LNCaP clone FGC (cell line): Measurements from ENCODE around the gene SAMD4A.
A peak's percentile ranks its signal among the peaks of the same experiment; 100 is the strongest.

Experiments
- DNase-seq: peaks from one replicate; pipeline ENCODE4 v3.0.0-alpha.2; 2011; ENCODE audit warnings: low read depth
- H3K4me3 ChIP-seq: 2 replicates; pipeline ENCODE4 v1.5.1; 2011; ENCODE audit warnings: mild to moderate bottlenecking, low read depth, low read length, control low read depth
- CTCF ChIP-seq: IDR thresholded peaks from 2 replicates; pipeline ENCODE4 v1.5.1; 2012; ENCODE audit warnings: mild to moderate bottlenecking; ENCODE audit not compliant: control insufficient read depth, insufficient read depth; ENCODE audit errors: extremely low read depth

Gene SAMD4A

GRCh38 chr14:54564868-54565784 lies 1.8 kb upstream of the SAMD4A start:
- TF ChIP-seq CTCF = peak; percentile 23
- no peak for DNase-seq
- peak overlapping the region; percentile 34 for H3K4me3 ChIP-seq

GRCh38 chr14:54565785-54566409 lies 1.0 kb upstream of the SAMD4A start:
- TF ChIP-seq CTCF = no peak
- DNase-seq = no peak
- H3K4me3 ChIP-seq = peak overlapping the region; percentile 49

- no peak for DNase-seq
- no peak for TF ChIP-seq CTCF
These were observed 303 bp downstream of the SAMD4A start for GRCh38 chr14:54567224-54567638.

GRCh38 chr14:54567639-54568561 lies 972 bp downstream of the SAMD4A start:
- DNase-seq = no peak
- H3K4me3 ChIP-seq = peak overlapping the region; percentile 49
- TF ChIP-seq CTCF = no peak

More at GRCh38 chr14:54567224-54567638, 303 bp downstream of the SAMD4A start:
- H3K4me3 ChIP-seq = peak overlapping the region; percentile 49

- no peak for TF ChIP-seq CTCF
- DNase-seq = no peak
- no peak overlapping the region for H3K4me3 ChIP-seq
These were observed 2.1 kb downstream of the SAMD4A start for GRCh38 chr14:54568821-54569595.

GRCh38 chr14:54570047-54570446 lies 3.1 kb downstream of the SAMD4A start:
- no peak for DNase-seq
- no peak overlapping the region for H3K4me3 ChIP-seq
- TF ChIP-seq CTCF = no peak
